ENCODE data around the gene ADAD2.

GRCh38 chr16:84182680-84183571, 8.0 kb upstream of the ADAD2 start:
- TF ChIP-seq CTCF (conservative IDR thresholded peaks at IDR 0.05; ENCODE audit: low read length) (no peak), EZH2phosphoT487 (IDR thresholded peaks at IDR 0.05; ENCODE audit: borderline replicate concordance, low read depth, low read length) (no peak)
